Neural cell (in vitro differentiated cells): ENCODE measurements around the gene HNRNPM. TPM values are rescaled to one million over a fixed set of nuclear protein-coding genes. Genes with fewer than 3 reads are reported as not detected.

Source experiments
- H2AFZ ChIP-seq: fragments of 200-600, 300-800 bp; sonication (generic), shearing (Covaris generic); 2 replicates; pipeline ENCODE4 v1.6.0; 2014; ENCODE audit warnings: low read depth, mild to moderate bottlenecking, antibody characterized with exemption, low read length, moderate library complexity
- H3F3A ChIP-seq: fragments of 200-600 bp; shearing (Covaris generic); 2 replicates; pipeline ENCODE4 v1.6.1; 2016; ENCODE audit warnings: mild to moderate bottlenecking, moderate library complexity, mixed read lengths, antibody characterized with exemption, low read length; ENCODE audit not compliant: insufficient read depth, poor library complexity, severe bottlenecking
- H3K27ac ChIP-seq: fragments of 200-600, 300-800 bp; sonication (generic), shearing (Covaris generic); 2 replicates; pipeline ENCODE4 v1.5.1; 2014; ENCODE audit warnings: mild to moderate bottlenecking, low read length, moderate library complexity
- H3K27me3 ChIP-seq: fragments of 300-800, 200-600 bp; sonication (generic), shearing (Covaris generic); 2 replicates; pipeline ENCODE4 v1.6.0; 2014; ENCODE audit warnings: mild to moderate bottlenecking, low read depth, low read length, moderate library complexity; ENCODE audit not compliant: insufficient read depth
- H3K36me3 ChIP-seq: fragments of 300-800, 200-600 bp; sonication (generic), shearing (Covaris generic); 2 replicates; pipeline ENCODE4 v1.5.1; 2014; ENCODE audit warnings: mild to moderate bottlenecking, antibody characterized with exemption, low read length, moderate library complexity; ENCODE audit not compliant: insufficient read depth
- H3K4me2 ChIP-seq: fragments of 300-800, 200-600 bp; sonication (generic), shearing (Covaris generic); 2 replicates; pipeline ENCODE4 v1.6.0; 2014; ENCODE audit warnings: mild to moderate bottlenecking, low read length
- H3K4me3 ChIP-seq: fragments of 300-800, 200-600 bp; sonication (generic), shearing (Covaris generic); 2 replicates; pipeline ENCODE4 v1.5.1; 2014; ENCODE audit warnings: mild to moderate bottlenecking, low read length, moderate library complexity
- H3K79me2 ChIP-seq: fragments of 200-600 bp; shearing (Covaris generic); replicated peaks from 2 replicates; pipeline ENCODE4 v1.6.0; 2014; ENCODE audit warnings: mild to moderate bottlenecking, low read length, moderate library complexity; ENCODE audit not compliant: insufficient read depth
- H3K9ac ChIP-seq: fragments of 300-800, 200-600 bp; sonication (generic), shearing (Covaris generic); 2 replicates; pipeline ENCODE4 v1.6.1; 2016; ENCODE audit warnings: mild to moderate bottlenecking, low read length, mixed read lengths
- H3K9me2 ChIP-seq: fragments of 200-600 bp; shearing (Covaris generic); 2 replicates; pipeline ENCODE4 v1.6.1; 2016; ENCODE audit warnings: mild to moderate bottlenecking, low read length, mixed read lengths; ENCODE audit not compliant: insufficient read depth
- H3K9me3 ChIP-seq: fragments of 200-600, 300-800 bp; sonication (generic), shearing (Covaris generic); 2 replicates; pipeline ENCODE4 v1.6.1; 2016; ENCODE audit warnings: mild to moderate bottlenecking, mixed run types, low read length, moderate library complexity, mixed read lengths
- H4K20me1 ChIP-seq: fragments of 200-600 bp; shearing (Covaris generic); 2 replicates; pipeline ENCODE4 v1.6.1; 2016; ENCODE audit warnings: mild to moderate bottlenecking, mixed run types; ENCODE audit not compliant: insufficient read depth
- EP300 ChIP-seq: fragments of 450-650 bp; conservative IDR thresholded peaks from 2 replicates; pipeline ENCODE4 v1.6.1; 2014; ENCODE audit warnings: antibody characterized with exemption, mild to moderate bottlenecking, moderate library complexity; ENCODE audit not compliant: poor library complexity, severe bottlenecking
- EZH2 ChIP-seq: fragments of 200-600, 300-800 bp; shearing (Covaris generic), sonication (generic); IDR thresholded peaks from 2 replicates; pipeline ENCODE4 v1.6.1; 2014; ENCODE audit warnings: antibody characterized with exemption, low read length, borderline replicate concordance, mild to moderate bottlenecking; ENCODE audit not compliant: insufficient read depth, poor library complexity, severe bottlenecking
- MXI1 ChIP-seq: fragments of 450-650 bp; conservative IDR thresholded peaks from 2 replicates; pipeline ENCODE4 v1.6.1; 2014; ENCODE audit warnings: antibody characterized with exemption, mild to moderate bottlenecking; ENCODE audit not compliant: poor library complexity, severe bottlenecking
- POLR2AphosphoS5 ChIP-seq: IDR thresholded peaks from 2 replicates; pipeline ENCODE4 v1.6.1; 2012
- RAD21 ChIP-seq: fragments of 450-650 bp; conservative IDR thresholded peaks from 2 replicates; pipeline ENCODE4 v1.6.1; 2014; ENCODE audit warnings: antibody characterized with exemption, mild to moderate bottlenecking, moderate library complexity
- SMC3 ChIP-seq: fragments of 450-650 bp; conservative IDR thresholded peaks from 2 replicates; pipeline ENCODE4 v1.6.1; 2014; ENCODE audit warnings: antibody characterized with exemption, mild to moderate bottlenecking, moderate library complexity; ENCODE audit not compliant: poor library complexity
- TAF1 ChIP-seq: IDR thresholded peaks from 2 replicates; pipeline ENCODE4 v1.6.1; 2012; ENCODE audit warnings: low read depth
- polyA plus RNA-seq: library from polyadenylated mRNA; depleted of rRNA; stranded (reverse); fragments of >200 nt; gene quantifications from 2 replicates; pipeline ENCODE4 v1.2.3, GENCODE V29; 2014
- TF ChIP-seq, protein P1 (sequence below): fragments of 450-650 bp; IDR thresholded peaks from 2 replicates; pipeline ENCODE4 v1.5.1; 2014; ENCODE audit warnings: antibody characterized with exemption, mild to moderate bottlenecking, moderate library complexity; ENCODE audit not compliant: poor library complexity, severe bottlenecking
- TF ChIP-seq, protein P2 (sequence below): IDR thresholded peaks from 2 replicates; pipeline ENCODE4 v1.6.1; 2012; ENCODE audit warnings: borderline replicate concordance

Gene HNRNPM
- polyA plus RNA-seq, 1 donor from 2014 or later = 91.7 TPM

DNA sequence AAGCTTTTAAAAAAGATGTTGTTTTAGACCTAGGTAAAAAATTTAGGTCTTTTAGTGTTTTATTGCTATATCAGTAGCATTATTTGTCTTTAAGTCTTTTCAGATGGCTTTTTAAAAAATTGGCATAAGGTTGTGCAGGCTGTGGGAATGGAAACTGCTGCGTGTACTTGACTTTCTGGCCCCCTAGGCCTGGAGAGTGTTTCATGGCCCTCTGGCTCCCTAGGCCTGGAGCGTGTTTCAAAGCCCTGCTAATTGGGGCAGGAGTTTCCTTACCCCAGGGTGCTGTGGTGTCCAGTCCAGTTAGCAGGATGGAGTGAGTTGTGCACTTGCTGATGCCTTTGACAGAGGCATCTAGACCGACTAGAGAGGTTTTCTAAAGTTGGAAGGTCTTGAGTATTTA is 33.8 kb downstream of the HNRNPM start:
- no peak overlapping the region for H3K4me3 ChIP-seq
- H3F3A ChIP-seq = no peaks in the 10 kb centered on the region
- no peak overlapping the region for H3K4me2 ChIP-seq
- peaks cover 30% of the 10 kb centered on the region for H4K20me1 ChIP-seq
- H3K27ac ChIP-seq = no peak overlapping the region
- no peak overlapping the region for H3K9ac ChIP-seq
- no peaks in the 10 kb centered on the region for H3K9me2 ChIP-seq
- H3K36me3 ChIP-seq = no peaks in the 10 kb centered on the region
- H2AFZ ChIP-seq = no peak overlapping the region
- peaks cover 55% of the 10 kb centered on the region for H3K79me2 ChIP-seq
- TF ChIP-seq TAF1 (no peak), POLR2AphosphoS5 (no peak), SMC3 (no peak), MXI1 (no peak), EP300 (no peak), RAD21 (no peak), EZH2 (no peak)
- TF ChIP-seq, protein P1, sequence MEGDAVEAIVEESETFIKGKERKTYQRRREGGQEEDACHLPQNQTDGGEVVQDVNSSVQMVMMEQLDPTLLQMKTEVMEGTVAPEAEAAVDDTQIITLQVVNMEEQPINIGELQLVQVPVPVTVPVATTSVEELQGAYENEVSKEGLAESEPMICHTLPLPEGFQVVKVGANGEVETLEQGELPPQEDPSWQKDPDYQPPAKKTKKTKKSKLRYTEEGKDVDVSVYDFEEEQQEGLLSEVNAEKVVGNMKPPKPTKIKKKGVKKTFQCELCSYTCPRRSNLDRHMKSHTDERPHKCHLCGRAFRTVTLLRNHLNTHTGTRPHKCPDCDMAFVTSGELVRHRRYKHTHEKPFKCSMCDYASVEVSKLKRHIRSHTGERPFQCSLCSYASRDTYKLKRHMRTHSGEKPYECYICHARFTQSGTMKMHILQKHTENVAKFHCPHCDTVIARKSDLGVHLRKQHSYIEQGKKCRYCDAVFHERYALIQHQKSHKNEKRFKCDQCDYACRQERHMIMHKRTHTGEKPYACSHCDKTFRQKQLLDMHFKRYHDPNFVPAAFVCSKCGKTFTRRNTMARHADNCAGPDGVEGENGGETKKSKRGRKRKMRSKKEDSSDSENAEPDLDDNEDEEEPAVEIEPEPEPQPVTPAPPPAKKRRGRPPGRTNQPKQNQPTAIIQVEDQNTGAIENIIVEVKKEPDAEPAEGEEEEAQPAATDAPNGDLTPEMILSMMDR = no peak
- TF ChIP-seq, protein P2, sequence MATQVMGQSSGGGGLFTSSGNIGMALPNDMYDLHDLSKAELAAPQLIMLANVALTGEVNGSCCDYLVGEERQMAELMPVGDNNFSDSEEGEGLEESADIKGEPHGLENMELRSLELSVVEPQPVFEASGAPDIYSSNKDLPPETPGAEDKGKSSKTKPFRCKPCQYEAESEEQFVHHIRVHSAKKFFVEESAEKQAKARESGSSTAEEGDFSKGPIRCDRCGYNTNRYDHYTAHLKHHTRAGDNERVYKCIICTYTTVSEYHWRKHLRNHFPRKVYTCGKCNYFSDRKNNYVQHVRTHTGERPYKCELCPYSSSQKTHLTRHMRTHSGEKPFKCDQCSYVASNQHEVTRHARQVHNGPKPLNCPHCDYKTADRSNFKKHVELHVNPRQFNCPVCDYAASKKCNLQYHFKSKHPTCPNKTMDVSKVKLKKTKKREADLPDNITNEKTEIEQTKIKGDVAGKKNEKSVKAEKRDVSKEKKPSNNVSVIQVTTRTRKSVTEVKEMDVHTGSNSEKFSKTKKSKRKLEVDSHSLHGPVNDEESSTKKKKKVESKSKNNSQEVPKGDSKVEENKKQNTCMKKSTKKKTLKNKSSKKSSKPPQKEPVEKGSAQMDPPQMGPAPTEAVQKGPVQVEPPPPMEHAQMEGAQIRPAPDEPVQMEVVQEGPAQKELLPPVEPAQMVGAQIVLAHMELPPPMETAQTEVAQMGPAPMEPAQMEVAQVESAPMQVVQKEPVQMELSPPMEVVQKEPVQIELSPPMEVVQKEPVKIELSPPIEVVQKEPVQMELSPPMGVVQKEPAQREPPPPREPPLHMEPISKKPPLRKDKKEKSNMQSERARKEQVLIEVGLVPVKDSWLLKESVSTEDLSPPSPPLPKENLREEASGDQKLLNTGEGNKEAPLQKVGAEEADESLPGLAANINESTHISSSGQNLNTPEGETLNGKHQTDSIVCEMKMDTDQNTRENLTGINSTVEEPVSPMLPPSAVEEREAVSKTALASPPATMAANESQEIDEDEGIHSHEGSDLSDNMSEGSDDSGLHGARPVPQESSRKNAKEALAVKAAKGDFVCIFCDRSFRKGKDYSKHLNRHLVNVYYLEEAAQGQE = no peak
- H3K9me3 ChIP-seq = no peaks in the 10 kb centered on the region
- no peaks in the 10 kb centered on the region for H3K27me3 ChIP-seq

- Histone ChIP-seq H3K36me3 (peaks cover 9% of the 10 kb centered on the region), H2AFZ (no peak overlapping the region), H4K20me1 (peaks cover 25% of the 10 kb centered on the region), H3K9me2 (no peaks in the 10 kb centered on the region), H3K9me3 (no peaks in the 10 kb centered on the region), H3K27ac (no peak overlapping the region), H3K27me3 (no peaks in the 10 kb centered on the region), H3K9ac (no peak overlapping the region), H3K79me2 (peaks cover 40% of the 10 kb centered on the region), H3K4me2 (no peak overlapping the region), H3K4me3 (no peak overlapping the region), H3F3A (no peaks in the 10 kb centered on the region)
- no peak for TF ChIP-seq MXI1
- TF ChIP-seq EP300 = no peak
- TF ChIP-seq EZH2 = no peak
- TF ChIP-seq, protein P2 = no peak
- TF ChIP-seq, protein P1 = no peak
- no peak for TF ChIP-seq POLR2AphosphoS5
- TF ChIP-seq RAD21 = no peak
- no peak for TF ChIP-seq TAF1
- no peak for TF ChIP-seq SMC3
Measured at GRCh38 chr19:8481201-8481600, 36.4 kb downstream of the HNRNPM start.
